ENCODE data around the gene COL23A1. TPM values are rescaled to one million over a fixed set of nuclear protein-coding genes. Genes with fewer than 3 reads are reported as not detected.

COL23A1 gene
- total RNA-seq, 1 experiment from 2014 or later, result not detected

DNA sequence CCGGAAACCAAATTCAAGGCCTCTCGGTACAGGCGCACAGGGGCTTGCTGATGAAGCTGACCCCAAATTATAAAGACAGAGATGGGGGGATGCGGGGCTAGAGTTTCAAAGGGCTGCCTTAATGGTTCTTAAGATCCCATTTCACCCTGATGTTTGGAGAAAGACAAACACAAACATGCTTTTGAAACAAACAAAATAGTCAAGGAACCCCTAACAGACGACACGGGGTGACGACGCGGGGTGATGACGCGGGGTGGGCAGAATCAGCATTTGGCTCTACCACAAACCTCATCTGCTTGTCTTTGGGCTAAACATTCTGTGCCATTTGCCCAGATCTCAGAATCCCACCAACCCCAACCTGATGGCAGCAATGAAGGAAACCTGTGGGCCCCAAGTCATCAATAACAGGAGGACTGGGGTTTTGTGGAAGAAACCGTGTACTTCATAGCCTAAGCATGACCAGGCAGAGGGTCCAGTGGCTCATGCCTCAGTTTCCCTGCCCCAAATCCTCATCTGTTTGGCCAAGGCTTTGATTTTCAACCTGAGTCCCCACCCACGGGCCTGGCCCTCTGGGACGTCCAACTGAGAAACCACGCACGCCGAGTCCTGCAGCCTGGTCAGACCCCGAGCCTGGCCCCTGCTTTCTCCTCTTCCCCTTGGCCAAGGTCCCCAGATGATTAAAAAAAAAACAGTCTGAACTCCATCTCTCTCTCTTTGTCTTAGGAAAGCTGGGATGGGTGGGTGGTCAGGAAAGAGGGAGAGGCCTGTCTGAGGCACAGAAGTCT, 148.5 kb downstream of the COL23A1 start:
- no TSS peak for BruUV-seq (replicated peaks)
- H3K27ac Mint-ChIP-seq (ENCODE audit: unreplicated experiment), result no peak overlapping the region
- no peaks in the 10 kb centered on the region for H3K36me3 Mint-ChIP-seq (ENCODE audit: insufficient read depth, unreplicated experiment)
- TF ChIP-seq CTCF (IDR thresholded peaks at IDR 0.05; ENCODE audit: unreplicated experiment), result no peak
- peaks cover 3% of the 10 kb centered on the region for H3K9me3 Mint-ChIP-seq (ENCODE audit: low read depth, unreplicated experiment)
- intact Hi-C loops (cut with micrococcal nuclease; ENCODE audit: unreplicated experiment), result no loop called here
- no peaks in the 10 kb centered on the region for H3K4me1 Mint-ChIP-seq (ENCODE audit: low read depth, unreplicated experiment)
- H3K27me3 Mint-ChIP-seq (ENCODE audit: unreplicated experiment), result peaks cover 12% of the 10 kb centered on the region
- no peak overlapping the region for H3K4me3 Mint-ChIP-seq (ENCODE audit: low read depth, unreplicated experiment)
- CTCF ChIA-PET, result no interaction called here
- no peak for DNase-seq

DNA sequence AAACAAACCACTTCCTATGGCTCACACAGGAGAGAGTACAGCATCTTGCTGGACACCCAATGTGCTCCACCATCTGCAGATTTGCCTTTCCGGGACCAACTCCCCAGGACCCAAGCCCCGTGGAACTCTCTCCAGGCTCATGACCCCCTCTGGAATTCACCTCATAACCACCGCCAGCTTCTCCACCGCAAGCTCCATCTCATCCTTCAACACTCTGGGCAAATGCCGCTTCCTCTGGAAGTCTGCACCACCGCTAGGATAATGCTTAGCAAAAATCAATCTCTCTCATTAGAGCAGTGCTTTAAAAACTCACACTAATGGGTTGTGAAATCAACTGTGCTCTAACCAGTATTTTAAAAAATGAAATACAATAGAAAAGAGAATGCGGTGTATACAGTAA, 150.0 kb downstream of the COL23A1 start:
- Mint-ChIP-seq H3K4me3 (ENCODE audit: low read depth, unreplicated experiment) (no peak overlapping the region), H3K27me3 (ENCODE audit: unreplicated experiment) (peaks cover 12% of the 10 kb centered on the region), H3K4me1 (ENCODE audit: low read depth, unreplicated experiment) (no peaks in the 10 kb centered on the region), H3K9me3 (ENCODE audit: low read depth, unreplicated experiment) (peaks cover under 1% of the 10 kb centered on the region), H3K36me3 (ENCODE audit: insufficient read depth, unreplicated experiment) (no peaks in the 10 kb centered on the region), H3K27ac (ENCODE audit: unreplicated experiment) (no peak overlapping the region)
- intact Hi-C loops (cut with micrococcal nuclease; ENCODE audit: unreplicated experiment), result no loop called here
- no TSS peak for BruUV-seq (replicated peaks)
- no peak for DNase-seq
- no peak for TF ChIP-seq CTCF (IDR thresholded peaks at IDR 0.05; ENCODE audit: unreplicated experiment)
- CTCF ChIA-PET, result no interaction called here

DNA sequence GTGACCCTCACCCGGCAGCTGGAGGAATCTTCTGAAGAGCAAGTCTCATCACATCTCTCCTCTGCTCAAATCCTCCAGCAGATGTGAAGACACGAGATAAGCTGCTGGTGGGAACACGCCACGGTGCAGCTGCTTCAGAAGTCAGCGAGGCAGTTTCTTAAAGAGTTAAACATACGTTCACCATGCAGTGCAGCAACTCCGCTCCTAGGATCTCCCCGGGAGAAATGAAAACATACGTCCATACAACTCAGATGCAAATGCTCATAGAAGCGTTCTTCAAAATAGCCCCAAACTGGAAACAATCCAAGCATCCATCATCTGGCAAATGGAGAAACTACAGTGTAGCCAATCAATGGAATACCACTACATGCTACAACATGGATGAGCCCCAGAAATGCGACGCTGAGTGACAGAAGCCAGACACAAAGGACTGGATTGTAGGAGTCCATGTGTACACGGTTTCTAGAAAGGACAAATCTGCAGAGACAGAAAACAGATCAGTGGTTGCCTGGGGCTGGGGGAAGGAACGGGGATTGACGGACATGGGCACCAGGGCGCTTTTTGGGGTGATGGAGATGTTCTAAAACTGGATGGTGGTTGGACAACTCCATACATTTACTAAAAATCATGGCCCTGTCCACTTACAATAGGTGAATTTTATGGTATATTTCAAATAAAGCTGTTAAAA, 150.6 kb downstream of the COL23A1 start:
- H3K36me3 Mint-ChIP-seq (ENCODE audit: insufficient read depth, unreplicated experiment), result no peaks in the 10 kb centered on the region
- no peak overlapping the region for H3K4me3 Mint-ChIP-seq (ENCODE audit: low read depth, unreplicated experiment)
- intact Hi-C loops (cut with micrococcal nuclease; ENCODE audit: unreplicated experiment), result no loop called here
- peaks cover 12% of the 10 kb centered on the region for H3K27me3 Mint-ChIP-seq (ENCODE audit: unreplicated experiment)
- H3K4me1 Mint-ChIP-seq (ENCODE audit: low read depth, unreplicated experiment), result no peaks in the 10 kb centered on the region
- BruUV-seq (replicated peaks), result no TSS peak
- no peaks in the 10 kb centered on the region for H3K9me3 Mint-ChIP-seq (ENCODE audit: low read depth, unreplicated experiment)
- DNase-seq, result no peak
- no peak overlapping the region for H3K27ac Mint-ChIP-seq (ENCODE audit: unreplicated experiment)
- CTCF ChIA-PET, result no interaction called here
- TF ChIP-seq CTCF (IDR thresholded peaks at IDR 0.05; ENCODE audit: unreplicated experiment), result no peak

GRCh38 chr5:178438796-178439195, 151.4 kb downstream of the COL23A1 start:
- H3K27ac Mint-ChIP-seq (ENCODE audit: unreplicated experiment), result no peak overlapping the region
- peaks cover 12% of the 10 kb centered on the region for H3K27me3 Mint-ChIP-seq (ENCODE audit: unreplicated experiment)
- CTCF ChIA-PET, result no interaction called here
- no peak for DNase-seq
- H3K36me3 Mint-ChIP-seq (ENCODE audit: insufficient read depth, unreplicated experiment), result no peaks in the 10 kb centered on the region
- no TSS peak for BruUV-seq (replicated peaks)
- H3K4me3 Mint-ChIP-seq (ENCODE audit: low read depth, unreplicated experiment), result no peak overlapping the region
- H3K9me3 Mint-ChIP-seq (ENCODE audit: low read depth, unreplicated experiment), result no peaks in the 10 kb centered on the region
- intact Hi-C loops (cut with micrococcal nuclease; ENCODE audit: unreplicated experiment), result no loop called here
- TF ChIP-seq CTCF (IDR thresholded peaks at IDR 0.05; ENCODE audit: unreplicated experiment), result no peak
- H3K4me1 Mint-ChIP-seq (ENCODE audit: low read depth, unreplicated experiment), result no peaks in the 10 kb centered on the region
